Nephron (organoid): ENCODE measurements around the gene NRIP2.

Experiments
- H3K27ac Mint-ChIP-seq, 3 experiments: 2 replicates each; pipeline ENCODE4 v1.8.0; 2020; ENCODE audit warnings: mixed read lengths in 3 of 3, mild to moderate bottlenecking in 2 of 3, moderate library complexity in 1 of 3
- H3K27me3 Mint-ChIP-seq: 2 replicates; pipeline ENCODE4 v1.8.0; 2021; ENCODE audit warnings: low read depth, mild to moderate bottlenecking, moderate library complexity, mixed read lengths
- H3K36me3 Mint-ChIP-seq: 2 replicates; pipeline ENCODE4 v1.8.0; 2020; ENCODE audit warnings: low read depth, mixed read lengths
- H3K4me1 Mint-ChIP-seq: 2 replicates; pipeline ENCODE4 v1.8.0; 2020; ENCODE audit warnings: mixed read lengths
- H3K4me3 Mint-ChIP-seq, 3 experiments: 2 replicates each; pipeline ENCODE4 v1.8.0; 2020; ENCODE audit warnings: mild to moderate bottlenecking in 3 of 3, mixed read lengths in 3 of 3, moderate library complexity in 2 of 3
- H3K9me3 Mint-ChIP-seq: 2 replicates; pipeline ENCODE4 v1.8.0; 2020; ENCODE audit warnings: mixed read lengths
- CTCF ChIP-seq, 3 experiments: fragments of 200-600 bp; sonication (generic); IDR thresholded peaks; one replicate each; pipeline ENCODE4 v1.5.0; 2021; ENCODE audit warnings: antibody characterized with exemption in 3 of 3; ENCODE audit not compliant: unreplicated experiment in 3 of 3

NRIP2 gene

GRCh38 chr12:2800046-2800570, 34.7 kb downstream of the NRIP2 start:
- no peak overlapping the region for H3K4me3 Mint-ChIP-seq
- peaks cover 28% of the 10 kb centered on the region for H3K4me1 Mint-ChIP-seq
- H3K9me3 Mint-ChIP-seq, result no peaks in the 10 kb centered on the region
- TF ChIP-seq CTCF (IDR thresholded peaks at IDR 0.05; ENCODE audit: unreplicated experiment in 3 of 3), result no peak
- H3K36me3 Mint-ChIP-seq, result peaks cover 78% of the 10 kb centered on the region
- H3K27ac Mint-ChIP-seq, result no peak overlapping the region
- H3K27me3 Mint-ChIP-seq, result no peaks in the 10 kb centered on the region

- Mint-ChIP-seq H3K27me3 (no peaks in the 10 kb centered on the region), H3K9me3 (no peaks in the 10 kb centered on the region), H3K4me1 (peaks cover 13% of the 10 kb centered on the region), H3K4me3 (peak overlapping the region; percentile 94 to 99 (median 99)), H3K36me3 (peaks cover 56% of the 10 kb centered on the region), H3K27ac (no peak overlapping the region)
- TF ChIP-seq CTCF (IDR thresholded peaks at IDR 0.05; ENCODE audit: unreplicated experiment in 3 of 3), result no peak
These were observed 37.0 kb downstream of the NRIP2 start for GRCh38 chr12:2797721-2798418.

GRCh38 chr12:2796187-2796666, 38.6 kb downstream of the NRIP2 start:
- H3K27me3 Mint-ChIP-seq, result no peaks in the 10 kb centered on the region
- peaks cover 13% of the 10 kb centered on the region for H3K4me1 Mint-ChIP-seq
- H3K27ac Mint-ChIP-seq, result peak overlapping the region; percentile 78 to 96 (median 89)
- TF ChIP-seq CTCF (IDR thresholded peaks at IDR 0.05; ENCODE audit: unreplicated experiment in 3 of 3), result no peak
- H3K36me3 Mint-ChIP-seq, result peaks cover 42% of the 10 kb centered on the region
- H3K9me3 Mint-ChIP-seq, result no peaks in the 10 kb centered on the region
- peak overlapping the region; percentile 94 to 99 (median 99) for H3K4me3 Mint-ChIP-seq

- no peak for TF ChIP-seq CTCF (IDR thresholded peaks at IDR 0.05; ENCODE audit: unreplicated experiment in 3 of 3)
- H3K36me3 Mint-ChIP-seq, result peaks cover 35% of the 10 kb centered on the region
- peak overlapping the region; percentile 94 to 99 (median 99) for H3K4me3 Mint-ChIP-seq
- H3K9me3 Mint-ChIP-seq, result no peaks in the 10 kb centered on the region
- peak overlapping the region; percentile 78 to 96 (median 89) for H3K27ac Mint-ChIP-seq
- H3K4me1 Mint-ChIP-seq, result peaks cover 13% of the 10 kb centered on the region
- H3K27me3 Mint-ChIP-seq, result no peaks in the 10 kb centered on the region
These were observed 39.3 kb downstream of the NRIP2 start for GRCh38 chr12:2795291-2796186.

- H3K4me1 Mint-ChIP-seq, result peaks cover 13% of the 10 kb centered on the region
- peak within 1 kb of the TSS in 2 of 3 experiments; percentile 56 to 75 for H3K27ac Mint-ChIP-seq
- H3K9me3 Mint-ChIP-seq, result no peaks in the 10 kb centered on the region
- no peak for TF ChIP-seq CTCF (IDR thresholded peaks at IDR 0.05; ENCODE audit: unreplicated experiment in 3 of 3)
- peak within 1 kb of the TSS; percentile 94 to 99 (median 99) for H3K4me3 Mint-ChIP-seq
- peaks cover 28% of the 10 kb centered on the region for H3K36me3 Mint-ChIP-seq
- H3K27me3 Mint-ChIP-seq, result no peaks in the 10 kb centered on the region
These were observed 40.0 kb downstream of the NRIP2 start, which contains the start of gene FKBP4 for GRCh38 chr12:2794736-2795289. Gene FKBP4 (plus strand): TSS chr12:2794970. CDS start chr12:2795140, 170 bp downstream.
